AG10803 (cell line): ENCODE measurements around the gene ITPR1.

ENCODE experiments used
- DNase-seq: peaks from one replicate; pipeline ENCODE4 v3.0.0; 2010; ENCODE audit warnings: low read depth
- H3K4me3 ChIP-seq: 2 replicates; pipeline ENCODE4 v1.5.1; 2011; ENCODE audit warnings: mild to moderate bottlenecking, low read length, control low read depth
- TF ChIP-seq, protein P1 (sequence below): conservative IDR thresholded peaks from 2 replicates; pipeline ENCODE4 v1.5.1; 2011; ENCODE audit warnings: mild to moderate bottlenecking, low read length, control low read depth, inconsistent platforms

The ITPR1 gene

DNA sequence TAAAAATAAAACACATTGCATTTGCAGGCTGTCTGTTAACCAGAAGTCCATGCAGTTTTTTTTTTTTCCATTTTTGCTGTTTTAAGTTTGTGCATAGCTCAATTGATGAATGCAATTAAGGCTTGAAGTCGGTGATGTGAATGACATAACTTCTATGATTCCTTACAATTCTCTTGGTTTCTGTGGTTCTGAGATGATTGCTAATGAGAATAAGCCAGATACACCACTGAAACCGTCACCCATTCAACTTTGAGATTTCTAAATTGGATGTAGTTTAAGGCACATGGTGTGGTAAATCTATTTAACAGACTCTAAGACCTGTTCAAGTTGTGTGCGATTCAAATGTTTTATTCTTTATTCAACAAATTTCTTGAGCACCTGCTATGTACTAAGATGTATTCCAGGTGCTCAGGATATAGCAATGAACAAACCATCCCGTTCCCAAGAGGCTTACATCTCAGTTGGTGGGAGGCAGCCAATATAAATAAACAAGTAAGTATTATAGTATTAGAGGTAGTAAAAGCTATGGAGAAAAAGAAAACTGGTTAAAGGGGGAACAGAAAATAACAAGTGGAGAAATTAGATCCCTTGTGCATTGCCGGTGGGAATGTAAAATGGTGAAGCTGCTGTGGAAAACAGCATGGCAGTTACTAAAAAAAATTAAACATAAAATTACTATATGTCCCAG lies 4.0 kb downstream of the ITPR1 start:
- DNase-seq, result no peak
- TF ChIP-seq, protein P1, sequence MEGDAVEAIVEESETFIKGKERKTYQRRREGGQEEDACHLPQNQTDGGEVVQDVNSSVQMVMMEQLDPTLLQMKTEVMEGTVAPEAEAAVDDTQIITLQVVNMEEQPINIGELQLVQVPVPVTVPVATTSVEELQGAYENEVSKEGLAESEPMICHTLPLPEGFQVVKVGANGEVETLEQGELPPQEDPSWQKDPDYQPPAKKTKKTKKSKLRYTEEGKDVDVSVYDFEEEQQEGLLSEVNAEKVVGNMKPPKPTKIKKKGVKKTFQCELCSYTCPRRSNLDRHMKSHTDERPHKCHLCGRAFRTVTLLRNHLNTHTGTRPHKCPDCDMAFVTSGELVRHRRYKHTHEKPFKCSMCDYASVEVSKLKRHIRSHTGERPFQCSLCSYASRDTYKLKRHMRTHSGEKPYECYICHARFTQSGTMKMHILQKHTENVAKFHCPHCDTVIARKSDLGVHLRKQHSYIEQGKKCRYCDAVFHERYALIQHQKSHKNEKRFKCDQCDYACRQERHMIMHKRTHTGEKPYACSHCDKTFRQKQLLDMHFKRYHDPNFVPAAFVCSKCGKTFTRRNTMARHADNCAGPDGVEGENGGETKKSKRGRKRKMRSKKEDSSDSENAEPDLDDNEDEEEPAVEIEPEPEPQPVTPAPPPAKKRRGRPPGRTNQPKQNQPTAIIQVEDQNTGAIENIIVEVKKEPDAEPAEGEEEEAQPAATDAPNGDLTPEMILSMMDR, result no peak
- H3K4me3 ChIP-seq, result no peak overlapping the region

DNA sequence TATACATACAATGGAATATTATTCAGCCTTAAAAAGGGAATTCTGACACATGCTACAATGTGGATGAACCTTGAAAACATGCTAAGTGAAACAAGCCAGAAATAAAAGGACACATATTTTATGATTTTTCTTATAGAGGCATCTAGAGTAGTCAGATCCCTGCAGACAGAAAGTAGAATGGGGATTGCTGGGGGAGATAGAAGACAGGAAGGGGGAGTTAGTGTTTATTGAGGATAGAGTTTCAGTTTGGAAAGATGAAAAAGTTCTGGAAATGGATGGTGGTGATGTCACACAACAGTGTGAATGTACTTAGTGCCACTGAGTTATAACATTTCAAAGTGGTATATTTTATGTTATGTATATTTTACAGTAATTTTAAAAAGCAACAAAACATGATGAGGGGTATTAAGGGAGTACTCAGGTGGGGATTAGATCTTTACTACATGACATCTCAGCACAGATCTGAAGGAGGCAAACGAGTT lies 4.7 kb downstream of the ITPR1 start:
- TF ChIP-seq, protein P1, result no peak
- no peak overlapping the region for H3K4me3 ChIP-seq
- no peak for DNase-seq

DNA sequence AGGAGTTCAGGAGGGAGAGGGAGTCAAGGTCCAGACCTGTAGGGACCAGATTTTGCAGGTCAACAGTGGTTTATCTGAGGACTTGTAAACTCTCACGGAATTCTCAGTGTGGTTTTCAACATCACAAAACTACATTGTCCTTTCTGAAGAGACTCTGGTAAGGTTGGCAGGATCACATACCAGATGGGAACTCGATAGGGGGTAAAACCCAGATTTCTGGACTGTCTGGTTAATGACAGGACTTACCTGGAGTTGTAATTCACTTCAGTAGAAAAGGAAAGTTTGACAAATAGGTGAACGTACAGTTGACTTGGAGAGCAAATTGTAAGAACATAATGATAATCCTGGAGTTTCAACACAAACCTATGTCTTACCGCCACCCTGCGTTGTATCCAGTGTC lies 5.3 kb downstream of the ITPR1 start:
- H3K4me3 ChIP-seq, result no peak overlapping the region
- TF ChIP-seq, protein P1, result no peak
- no peak for DNase-seq

DNA sequence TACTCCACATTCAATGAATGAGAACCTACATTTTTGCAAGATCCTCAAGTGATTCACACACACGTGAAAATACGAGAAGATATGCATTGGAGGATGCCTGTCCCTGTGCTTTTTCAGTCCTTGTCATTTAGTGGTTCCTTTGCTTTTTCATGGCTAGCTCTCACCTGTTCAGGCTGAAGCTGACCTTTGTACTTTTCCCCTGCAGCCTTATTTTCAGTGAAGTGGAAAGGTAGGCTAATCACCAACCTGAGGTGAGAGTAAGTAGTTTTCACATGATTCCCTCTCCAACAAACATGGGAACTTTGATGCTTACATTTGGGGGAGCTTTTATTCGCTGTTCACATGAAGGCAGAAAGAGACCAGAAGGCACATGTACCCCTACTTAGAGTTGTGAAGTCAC lies 8.3 kb downstream of the ITPR1 start:
- no peak overlapping the region for H3K4me3 ChIP-seq
- TF ChIP-seq, protein P1, result no peak
- DNase-seq, result no peak

DNA sequence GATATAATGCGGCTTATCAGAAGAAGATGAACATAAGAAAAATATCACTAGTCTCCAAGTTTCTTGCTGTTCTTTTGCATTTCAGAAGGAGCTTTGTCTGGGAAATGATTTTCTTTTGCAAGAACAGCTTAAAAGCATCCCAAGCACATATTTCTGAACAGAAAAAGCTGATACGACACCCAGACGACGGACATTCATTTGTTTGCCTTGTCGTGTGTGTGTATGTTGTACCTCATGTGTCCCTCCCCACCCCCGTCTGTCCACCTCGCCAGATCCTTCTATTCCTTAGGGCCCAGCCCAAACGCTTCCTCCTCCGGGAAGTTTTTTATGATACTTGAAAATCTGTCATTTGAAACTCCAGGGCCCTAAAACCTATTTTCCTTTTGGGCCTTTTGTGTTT lies 8.8 kb downstream of the ITPR1 start:
- TF ChIP-seq, protein P1, result no peak
- no peak for DNase-seq
- H3K4me3 ChIP-seq, result no peak overlapping the region

DNA sequence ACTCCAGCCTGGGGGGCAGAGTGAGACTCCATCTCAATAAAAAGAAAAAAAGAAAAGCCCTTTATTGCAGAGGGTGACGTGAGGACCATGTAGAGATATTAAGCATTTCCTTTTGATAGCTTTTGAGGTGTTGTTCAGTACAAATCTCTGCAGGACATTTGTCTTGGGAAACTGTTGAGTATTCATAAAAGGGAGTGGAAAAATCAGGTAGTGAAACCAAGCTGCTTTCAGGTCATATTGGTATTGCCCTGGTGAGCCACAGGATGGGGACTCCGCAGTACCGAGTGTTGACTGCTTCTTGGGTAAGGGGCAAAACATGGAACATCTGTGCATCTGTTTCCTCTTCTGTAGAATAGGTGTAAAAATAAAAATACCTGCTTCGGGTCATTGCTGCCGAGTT lies 9.9 kb downstream of the ITPR1 start:
- TF ChIP-seq, protein P1, result no peak
- H3K4me3 ChIP-seq, result no peak overlapping the region
- DNase-seq, result no peak

DNA sequence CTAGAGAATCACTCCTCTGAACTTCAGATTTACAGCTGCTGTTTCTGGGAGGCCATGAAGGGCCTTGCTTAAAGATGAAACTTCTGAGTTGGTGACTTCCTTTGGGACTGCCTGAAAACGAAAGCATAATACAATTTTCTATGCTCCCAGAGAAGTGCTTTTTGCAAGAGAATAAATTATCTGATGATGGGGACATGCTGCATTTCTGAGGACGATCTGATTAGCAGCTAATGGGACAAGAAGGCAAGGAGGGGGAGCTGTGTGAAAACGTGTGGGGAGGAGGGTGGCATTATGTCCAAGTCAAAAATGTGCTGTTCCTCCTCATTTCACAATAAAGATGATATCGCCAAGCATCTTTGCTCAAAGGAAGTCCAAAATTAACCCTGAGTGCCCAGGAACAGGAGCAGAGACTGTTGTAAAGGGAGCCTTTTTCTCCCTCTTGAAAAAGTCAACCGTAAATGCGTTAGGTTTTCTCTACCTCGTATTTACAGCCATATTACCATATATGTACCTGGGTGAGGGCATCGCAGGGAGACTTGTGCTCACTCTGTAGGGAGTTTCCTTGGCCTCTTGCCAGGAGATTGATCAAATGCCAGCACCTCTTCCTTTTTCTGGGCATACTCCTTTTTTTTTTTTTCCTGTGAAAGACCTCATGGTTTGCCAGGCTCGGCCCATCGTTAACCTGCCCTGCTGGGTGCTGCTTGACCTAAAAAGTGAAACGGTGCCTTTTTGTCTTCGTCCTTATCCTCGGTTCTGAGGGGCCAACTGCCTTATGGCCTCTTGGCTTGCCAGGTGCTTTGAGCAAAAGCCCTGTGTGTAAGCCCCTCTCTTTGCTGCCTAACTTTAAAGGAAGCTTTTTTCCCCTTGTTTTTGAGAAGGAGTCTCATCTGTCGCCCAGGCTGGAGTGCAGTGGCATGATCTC lies 11.5 kb downstream of the ITPR1 start:
- no peak overlapping the region for H3K4me3 ChIP-seq
- TF ChIP-seq, protein P1, result no peak
- DNase-seq, result no peak
